Medulla oblongata (tissue), 1 donor: ENCODE measurements around the gene SERTAD2.

Experiments
- DNase-seq: peaks from one replicate; pipeline ENCODE4 v3.0.0-alpha.2; 2015; ENCODE audit errors: extremely low spot score

Gene SERTAD2

DNA sequence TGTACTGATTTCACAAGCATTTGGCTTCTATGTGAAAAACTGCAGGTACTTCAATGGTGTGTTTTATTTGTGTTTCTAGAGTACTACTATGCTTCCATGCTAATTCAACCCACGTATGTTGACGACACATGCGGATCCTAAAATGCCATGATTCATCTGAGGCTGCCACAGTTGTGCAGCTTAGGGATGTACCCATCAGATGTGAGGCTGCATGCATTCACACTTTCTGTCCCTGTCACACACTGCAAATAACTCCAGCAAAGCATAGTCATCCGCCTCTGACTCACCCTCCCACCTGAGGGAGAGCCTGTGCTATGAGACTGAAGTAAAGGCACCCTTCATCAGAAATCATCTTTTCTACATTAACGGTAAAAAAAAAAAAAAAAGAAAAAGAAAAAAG lies 22.1 kb upstream of the SERTAD2 start:
- no peak for DNase-seq

DNA sequence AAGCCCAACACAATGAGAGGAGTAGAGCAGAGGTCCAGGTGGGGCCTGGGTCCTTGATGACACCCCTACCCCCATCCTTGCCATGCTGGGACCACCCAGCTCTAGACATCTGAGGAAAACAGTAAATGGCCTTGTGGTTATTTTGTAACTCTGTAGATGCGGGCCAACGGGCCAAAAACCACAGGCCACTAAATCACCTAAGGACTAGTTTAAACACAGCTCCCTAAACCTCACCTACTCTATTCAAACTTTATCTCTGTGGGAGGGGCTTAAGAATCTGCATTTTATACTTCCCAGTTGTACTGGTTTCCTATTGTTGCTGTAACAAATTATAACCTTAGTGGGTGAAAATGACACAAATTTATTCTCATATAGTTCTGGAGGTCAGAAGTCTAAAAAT lies 19.0 kb upstream of the SERTAD2 start:
- no peak for DNase-seq

DNA sequence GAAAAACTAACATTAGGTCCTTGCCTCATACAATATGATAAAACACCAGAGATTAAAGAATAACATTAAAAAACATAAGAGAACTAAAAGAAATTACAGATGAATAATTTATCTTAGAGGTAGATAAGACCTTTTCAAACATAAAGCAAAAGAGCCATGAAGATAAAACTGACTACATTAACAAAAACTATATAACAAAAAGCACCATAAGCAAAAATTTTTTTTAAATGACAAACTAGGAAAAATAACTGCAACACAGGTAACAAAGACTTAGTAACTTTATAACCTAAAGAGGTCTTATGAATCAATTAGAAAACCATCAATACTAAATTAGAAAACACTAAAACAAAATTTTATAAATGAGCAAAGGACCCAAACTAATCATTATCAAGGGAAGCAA lies 16.3 kb upstream of the SERTAD2 start:
- no peak for DNase-seq

DNA sequence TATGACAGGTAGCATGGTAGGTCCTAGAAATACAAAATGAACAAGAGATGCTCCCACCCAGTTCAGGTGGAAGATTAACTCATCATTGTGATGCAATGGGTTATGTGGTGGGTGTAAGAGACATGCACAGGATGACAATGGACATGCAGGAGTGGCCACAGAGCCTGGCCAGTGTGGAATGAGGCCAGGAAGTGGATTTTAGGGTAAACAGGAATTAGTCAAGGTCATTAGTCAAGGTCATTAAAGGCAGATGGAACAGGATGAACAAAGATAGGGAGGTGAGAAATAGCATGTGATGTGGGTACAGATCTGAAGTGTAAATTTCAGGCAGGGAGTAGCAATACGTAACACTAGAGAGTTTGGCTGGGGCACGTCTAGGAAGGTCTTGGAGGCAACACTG lies 15.6 kb upstream of the SERTAD2 start:
- DNase-seq, result no peak

DNA sequence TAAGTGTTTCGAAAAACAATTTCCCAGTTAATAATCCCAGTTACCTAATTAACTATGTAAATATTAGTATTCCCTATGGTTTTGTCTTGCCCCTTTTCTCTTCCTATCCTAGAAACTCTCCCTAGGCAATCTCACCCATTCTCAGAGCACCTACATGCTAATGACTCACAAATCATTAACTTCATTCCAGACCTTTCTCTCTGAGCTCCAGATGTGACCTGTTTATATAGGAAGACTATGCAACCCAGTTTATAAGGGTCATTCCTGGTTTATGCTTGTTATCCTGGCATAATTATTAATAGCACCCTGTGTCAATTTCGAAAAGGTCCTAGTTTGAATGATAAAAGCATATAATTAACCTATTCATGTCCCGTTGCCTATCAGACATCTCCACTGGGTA lies 14.8 kb upstream of the SERTAD2 start:
- no peak for DNase-seq

DNA sequence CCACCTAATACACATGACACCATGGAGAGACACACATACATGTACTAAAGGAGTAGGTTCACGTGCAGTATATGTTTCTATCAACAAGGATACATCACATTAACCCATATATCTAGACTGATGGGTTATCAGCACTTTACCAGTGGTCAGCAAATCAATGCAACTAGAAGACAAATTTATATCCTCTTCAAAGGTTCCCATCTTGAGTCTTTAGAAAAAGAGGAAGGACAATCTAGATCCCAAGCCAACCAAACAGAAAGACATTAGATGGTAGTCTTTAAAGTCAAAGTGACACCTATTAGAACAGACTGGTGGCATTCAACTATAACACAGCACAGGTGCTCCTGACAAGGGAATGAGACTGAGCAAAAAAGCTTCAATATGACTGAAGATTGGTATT lies 13.8 kb upstream of the SERTAD2 start:
- DNase-seq, result no peak

DNA sequence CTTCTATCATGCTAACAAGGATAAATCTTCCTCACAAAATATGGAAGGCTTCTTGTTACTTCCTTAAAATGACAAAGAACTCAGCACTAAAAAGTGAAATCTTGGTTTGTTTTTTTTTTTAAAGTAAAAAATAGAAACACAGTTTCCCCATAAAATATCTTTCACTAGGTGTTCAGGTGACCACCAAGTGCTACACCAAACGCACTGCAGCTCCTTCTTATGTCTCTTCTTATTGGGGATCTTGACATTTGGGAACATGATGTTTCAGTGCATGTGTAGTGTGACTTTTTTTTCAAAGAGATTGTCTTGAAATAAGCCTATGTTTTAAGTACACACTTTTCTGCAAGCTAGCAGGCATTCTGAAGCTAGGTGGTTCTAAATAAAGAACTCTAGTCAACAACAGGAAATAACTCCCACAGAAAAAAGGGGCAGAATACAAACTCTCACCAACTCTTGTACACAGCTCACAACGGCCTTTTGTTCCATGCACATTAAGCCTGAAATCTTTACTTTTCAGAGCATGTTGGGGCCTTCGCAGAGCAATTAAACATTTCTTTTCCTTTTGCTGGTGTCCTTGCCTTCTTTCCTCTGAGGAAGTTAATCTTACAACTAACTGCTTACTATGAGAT lies 13.2 kb upstream of the SERTAD2 start:
- peak; percentile 50 for DNase-seq

DNA sequence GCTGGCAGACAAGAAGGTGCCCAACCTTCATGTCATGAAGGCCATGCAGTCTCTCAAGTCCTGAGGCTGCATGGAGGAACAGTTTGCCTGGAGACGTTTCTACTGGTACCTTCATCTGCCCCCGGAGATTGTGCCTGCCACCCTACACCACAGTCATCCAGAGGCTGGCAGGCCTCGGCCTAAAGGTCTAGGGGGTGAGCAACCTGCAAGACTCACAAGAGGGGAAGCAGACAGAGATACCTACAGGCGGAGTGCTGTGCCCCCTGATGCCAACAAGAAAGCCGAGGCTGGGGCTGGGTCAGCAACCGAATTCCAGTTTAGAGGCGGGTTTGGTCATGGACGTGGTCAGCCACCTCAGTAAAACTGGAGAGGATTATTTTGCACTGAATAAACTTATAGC lies 12.0 kb upstream of the SERTAD2 start:
- no peak for DNase-seq

DNA sequence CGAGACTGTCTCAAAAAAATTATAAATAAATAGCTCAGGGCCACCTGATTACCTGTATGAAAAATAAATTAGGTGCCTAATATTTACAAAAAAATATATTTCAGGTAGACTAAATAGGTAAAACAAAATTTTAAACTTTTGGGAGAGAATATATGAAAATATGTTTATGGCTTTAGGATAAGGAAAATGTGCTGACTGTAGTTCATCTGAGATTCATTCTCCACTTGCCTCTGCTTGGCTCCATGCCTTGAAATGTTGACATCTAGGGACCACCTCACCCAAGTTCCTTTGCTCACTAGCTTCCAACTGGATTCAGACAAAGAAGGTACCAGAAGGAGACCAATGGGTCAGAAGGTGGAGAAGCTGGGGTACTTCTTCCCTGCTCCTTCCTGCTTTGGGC lies 9.7 kb upstream of the SERTAD2 start:
- no peak for DNase-seq

DNA sequence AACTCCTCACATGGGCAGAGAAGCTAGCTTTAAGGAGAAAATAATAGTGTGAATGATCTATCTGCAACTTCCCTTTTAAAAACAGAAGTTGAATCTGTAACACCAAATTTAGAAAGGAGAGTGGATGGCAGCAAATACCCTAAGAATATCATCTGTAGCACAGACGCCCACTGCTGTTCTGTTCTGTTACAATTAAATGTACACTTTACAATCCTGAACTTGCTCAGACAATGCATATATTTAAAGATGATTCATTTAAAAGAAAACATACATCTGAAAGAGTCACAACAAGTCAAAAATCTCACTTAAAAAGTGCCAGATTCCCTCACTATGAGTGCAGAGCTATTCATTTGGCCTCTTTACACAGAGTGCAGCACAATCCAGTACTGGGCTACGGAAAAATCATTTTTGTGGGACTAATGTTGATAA lies 8.0 kb upstream of the SERTAD2 start:
- DNase-seq, result peak; percentile 64

DNA sequence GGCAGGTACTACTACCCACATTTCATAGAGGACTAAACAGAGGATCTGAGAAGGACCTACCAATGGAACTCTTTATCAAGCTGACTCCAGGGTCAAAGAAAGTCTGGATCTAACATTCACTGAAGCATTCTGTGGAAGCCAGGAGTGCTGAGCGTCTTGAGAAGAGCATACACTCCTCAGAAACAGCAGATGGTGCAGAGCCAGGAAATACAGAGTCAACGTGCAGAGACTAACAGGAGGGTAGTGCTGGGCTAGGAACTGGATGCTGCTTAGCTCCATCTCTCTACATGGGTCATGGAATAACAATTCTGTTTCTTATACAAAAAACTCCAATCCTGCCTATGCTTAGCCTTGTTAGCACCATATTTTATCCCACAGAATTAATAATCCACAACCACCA lies 5.5 kb upstream of the SERTAD2 start:
- no peak for DNase-seq

DNA sequence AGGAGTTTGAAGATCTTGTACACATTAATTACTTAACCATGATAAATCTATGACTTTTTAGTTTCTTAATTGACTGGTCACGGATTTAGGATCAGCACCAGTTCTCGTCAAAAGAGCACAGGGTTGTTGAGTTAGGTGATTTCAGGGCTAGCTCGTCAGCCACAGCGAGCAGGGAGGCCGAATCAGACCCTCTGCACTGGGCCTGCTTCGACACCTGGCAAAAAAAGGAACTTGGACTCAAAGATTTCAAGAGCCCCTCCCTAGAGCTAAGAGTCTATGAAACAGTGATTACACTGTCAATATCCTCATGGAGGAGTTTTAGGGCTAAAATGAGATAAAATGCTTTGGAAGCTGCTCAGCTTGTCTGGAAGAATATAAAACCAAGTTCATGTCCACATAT lies 4.6 kb upstream of the SERTAD2 start:
- DNase-seq, result no peak

DNA sequence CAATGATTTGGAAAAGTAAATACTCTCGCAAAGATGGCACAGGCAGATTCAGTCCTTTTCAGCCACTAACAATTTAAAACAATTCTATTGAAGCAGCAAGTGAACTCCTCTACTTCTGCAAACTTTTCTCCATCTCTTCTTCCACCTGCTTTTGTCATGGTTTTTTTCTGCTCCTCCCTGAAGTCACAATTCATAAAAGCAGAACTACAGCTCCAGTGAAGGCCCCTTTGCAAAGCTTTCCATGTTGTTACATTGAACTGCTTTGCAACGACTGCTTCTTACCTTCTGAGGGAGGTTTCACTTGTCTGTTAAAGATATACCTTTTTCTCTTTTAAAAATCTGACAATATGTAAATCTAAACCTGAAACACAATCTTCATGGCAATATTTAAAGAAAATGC lies 3.7 kb upstream of the SERTAD2 start:
- DNase-seq, result no peak

DNA sequence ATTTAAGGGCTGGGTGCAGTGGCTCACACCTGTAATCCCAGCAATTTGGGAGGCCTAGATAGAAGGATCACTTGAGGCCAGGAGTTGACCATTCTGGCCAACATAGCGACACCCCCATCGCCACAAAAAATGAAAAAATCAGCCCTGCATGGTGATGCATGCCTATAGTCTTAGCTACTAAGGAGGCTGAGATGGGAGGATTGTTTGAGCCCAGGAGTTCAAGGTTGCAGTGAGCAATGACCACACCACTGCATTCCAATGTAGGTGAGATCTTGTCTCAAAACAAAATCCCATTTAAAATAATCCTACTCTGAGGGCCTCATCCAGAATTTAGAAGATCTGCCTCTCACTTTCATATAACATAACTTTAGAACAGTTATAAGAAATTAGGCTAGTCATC lies 2.7 kb upstream of the SERTAD2 start:
- DNase-seq, result no peak

DNA sequence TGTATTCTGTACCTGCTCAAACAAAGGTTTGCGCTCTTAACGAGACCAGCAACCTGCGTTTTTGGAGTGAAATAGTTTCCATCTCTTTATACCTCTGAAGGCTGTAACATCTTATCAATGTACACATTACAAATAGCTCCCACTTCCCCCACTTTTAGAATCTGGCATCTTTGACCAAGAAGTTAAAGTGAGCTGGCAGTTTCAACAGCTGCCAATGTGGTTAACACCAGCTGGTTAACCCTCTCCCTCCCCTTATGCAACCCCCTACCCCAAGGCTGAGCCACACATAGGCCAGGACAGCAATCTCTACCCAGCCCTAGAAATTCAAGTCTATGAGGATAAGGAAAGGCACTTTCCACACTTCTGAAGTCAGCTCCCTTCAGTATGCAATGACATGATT lies 2.2 kb upstream of the SERTAD2 start:
- DNase-seq, result no peak

DNA sequence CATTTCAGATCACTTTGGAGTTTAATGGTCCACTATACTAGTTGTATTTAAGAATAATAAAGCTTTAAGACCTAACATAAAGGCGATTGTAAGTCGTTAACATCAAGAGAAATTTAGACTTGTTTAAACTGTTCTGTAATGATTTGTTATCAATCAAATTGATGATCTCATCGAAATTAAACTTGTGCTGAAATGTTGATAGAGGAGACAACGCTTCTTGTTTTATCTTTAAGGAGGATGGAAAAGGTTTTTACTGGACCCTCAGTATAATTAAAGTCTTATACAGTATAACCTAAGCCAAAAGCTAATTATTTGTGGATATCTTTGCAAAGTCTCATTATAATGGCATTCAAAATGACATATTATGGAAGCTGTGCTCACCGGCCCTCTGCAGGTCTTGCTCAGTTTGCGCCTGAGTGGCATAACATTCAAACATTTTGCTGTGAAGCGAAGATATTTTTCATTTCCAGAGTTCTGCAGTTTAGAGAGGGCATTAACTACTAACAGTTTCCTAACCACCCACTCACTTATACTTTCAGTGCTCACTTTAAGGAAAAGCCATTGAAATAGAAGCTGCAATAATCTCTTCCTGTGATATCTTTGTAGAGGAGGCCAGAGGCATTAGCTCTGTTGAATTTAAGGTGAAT lies 1.4 kb upstream of the SERTAD2 start:
- DNase-seq, result no peak

DNA sequence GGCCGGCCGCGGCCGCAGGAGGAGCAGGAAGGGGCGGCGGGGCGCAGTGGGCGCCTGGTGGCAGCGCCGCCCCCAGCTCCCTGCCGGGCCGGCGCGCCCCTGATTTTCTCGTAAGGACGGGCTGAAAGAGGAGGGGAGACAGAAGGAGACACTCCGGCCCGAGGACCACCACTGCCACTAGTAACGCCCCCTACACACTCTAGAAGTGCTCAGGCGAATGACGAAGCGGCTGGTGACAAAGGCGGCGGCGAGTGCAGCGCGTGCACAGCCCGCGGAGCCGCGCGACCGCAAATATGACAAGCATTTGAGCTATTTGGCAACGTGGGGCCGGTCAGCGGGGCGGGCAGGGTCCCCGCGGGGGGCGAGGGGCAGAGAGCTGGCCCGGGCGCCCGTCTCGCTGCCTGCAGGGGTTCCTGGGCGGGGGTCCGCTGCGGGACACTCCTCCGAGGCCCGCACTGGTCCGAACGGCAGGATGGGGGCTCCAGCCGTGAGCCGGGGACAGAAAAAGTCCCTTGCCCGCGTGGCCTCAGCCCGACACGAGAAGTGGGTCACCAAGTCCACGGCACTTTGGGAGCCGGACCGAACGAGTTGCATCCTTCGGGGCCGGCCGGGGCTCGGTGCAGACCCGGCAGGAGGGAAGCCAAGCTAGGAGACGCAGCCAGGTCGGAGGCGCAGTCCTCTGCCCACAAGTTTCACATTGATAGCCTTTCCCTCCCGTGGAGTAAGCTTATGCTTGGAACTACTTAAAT lies 524 bp upstream of the SERTAD2 start:
- peak; percentile 49 for DNase-seq

DNA sequence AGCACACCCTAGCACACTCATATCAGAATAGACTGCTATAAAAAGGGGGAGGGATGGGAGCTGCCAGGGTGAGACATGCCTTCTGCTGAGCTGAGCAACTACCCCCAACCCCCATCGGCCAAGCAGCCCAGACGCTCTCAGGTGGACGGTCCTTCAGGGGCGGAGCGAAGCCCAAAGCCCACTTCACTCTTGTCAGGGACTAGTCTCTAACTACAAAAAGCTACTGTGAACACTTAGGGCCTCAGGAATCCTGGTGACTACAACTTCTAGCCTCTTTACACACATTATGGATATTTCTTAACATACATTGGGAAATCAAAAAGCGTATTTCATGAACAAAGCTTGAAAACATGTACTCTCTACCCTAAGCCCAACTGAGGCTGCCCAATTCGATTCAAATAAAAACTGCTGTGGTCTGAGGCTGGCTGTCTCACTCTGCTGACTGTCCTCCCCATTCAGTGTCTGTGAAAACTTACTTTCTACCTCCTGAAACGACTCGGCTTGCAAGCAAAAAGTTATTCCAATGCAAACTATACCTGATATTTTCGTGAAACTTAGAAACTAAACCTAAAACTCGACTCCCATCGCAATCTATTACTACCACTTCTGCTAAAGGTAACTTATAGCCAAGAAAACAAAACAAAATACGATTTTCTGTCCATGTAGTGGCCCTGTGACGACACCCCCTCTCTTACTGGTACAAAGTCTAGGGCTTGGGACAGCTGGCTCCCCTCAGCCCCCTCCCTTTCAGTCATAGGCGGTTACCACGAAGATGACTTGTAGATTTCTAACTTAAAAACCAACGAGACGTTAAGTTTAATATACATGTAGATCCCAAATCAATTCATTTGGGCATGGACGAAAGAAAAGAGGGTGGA lies 1.2 kb downstream of the SERTAD2 start:
- peak; percentile 52 for DNase-seq

DNA sequence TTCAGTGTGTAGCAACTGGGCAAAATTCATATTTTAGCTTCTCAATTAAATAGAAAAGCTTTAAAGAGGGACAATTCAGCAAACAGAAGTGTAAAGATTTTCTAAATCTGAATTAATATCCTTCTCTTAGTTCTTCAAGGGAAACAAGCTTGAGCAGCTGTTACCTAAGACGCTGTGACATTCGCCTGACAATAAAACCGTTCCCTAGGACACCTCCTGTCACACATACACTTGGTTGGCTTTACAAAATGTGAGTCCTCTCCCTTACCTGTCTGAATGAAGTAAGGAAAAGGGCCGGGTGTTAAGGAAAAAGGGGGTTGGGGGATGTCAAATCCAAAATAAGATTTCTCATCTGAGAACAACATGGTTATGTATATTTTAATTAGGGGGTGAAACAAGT lies 2.1 kb downstream of the SERTAD2 start:
- DNase-seq, result no peak

DNA sequence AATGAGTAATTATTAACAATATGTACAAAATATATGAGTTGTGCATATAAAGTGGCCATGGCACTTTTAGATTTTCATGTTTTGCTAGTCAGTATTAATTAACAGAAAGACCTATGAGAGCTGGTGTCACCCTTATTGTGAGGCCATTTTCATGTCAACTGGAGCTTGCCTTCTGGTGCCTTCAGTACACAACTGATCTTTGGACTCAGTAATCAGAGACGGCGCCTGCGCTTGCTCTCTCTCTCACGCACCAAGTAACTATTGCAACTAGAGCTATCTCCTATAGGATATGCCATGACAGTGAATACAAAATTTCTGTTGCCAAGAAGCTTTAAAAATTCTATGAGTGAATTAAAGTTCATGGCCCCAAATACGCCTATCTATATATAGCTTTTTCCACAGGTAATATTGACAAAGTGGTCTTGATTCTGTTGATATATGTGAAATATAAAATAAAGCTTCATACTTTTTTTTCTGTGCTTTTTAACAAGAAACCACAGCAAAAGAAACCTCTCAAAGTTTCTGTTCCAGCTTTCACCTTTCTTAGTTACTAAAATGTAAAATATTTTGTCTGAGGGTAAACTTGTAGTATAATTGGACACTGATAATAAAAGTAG lies 2.9 kb downstream of the SERTAD2 start:
- DNase-seq, result no peak

DNA sequence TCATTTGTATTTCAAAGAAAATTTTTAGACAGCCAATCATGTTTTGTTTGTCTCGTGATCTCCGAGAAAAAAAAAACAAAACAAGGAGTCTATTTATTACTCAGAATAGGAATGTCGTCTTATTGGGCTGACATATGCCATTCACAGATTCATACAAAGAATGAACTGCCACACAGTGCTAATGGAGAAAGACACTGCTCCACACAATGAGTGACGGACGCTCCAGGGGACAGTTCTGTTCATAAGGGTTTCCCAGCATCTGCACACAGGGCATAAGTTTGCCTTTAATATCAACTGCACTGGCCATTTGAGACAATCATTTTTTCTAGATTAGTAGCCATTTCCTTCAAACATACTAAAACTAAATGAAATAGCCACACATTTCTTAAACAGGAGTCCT lies 3.4 kb downstream of the SERTAD2 start:
- peak; percentile 42 for DNase-seq

DNA sequence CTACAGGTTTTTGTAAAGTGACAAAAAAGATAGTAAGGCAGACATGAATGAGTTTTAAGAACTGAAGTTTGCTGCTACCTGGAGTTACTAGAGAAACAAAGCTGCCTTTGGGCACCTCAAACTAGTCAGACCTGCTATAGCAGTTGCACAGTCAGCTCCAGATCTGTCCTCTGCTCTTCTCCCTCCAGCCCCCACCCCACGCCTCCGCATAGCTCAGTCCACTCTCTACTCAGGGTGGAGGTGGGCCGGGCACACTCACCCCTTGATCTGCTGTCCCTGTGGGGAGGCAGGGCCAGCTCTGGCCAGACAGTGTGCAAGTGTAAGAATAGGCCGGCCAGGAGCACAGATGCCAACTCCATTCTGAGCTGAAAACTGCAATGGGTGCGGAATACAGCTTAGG lies 4.1 kb downstream of the SERTAD2 start:
- DNase-seq, result peak; percentile 30
